ENCODE data around the gene EDIL3. TPM values are rescaled to one million over a fixed set of nuclear protein-coding genes. Genes with fewer than 3 reads are reported as not detected.

Gene EDIL3
- total and polyA plus RNA-seq, 2 of the 8 experiments (the other 6 are each of a cell fraction or from before 2014, with no cell fraction given): 14.7 to 47.2 TPM

DNA sequence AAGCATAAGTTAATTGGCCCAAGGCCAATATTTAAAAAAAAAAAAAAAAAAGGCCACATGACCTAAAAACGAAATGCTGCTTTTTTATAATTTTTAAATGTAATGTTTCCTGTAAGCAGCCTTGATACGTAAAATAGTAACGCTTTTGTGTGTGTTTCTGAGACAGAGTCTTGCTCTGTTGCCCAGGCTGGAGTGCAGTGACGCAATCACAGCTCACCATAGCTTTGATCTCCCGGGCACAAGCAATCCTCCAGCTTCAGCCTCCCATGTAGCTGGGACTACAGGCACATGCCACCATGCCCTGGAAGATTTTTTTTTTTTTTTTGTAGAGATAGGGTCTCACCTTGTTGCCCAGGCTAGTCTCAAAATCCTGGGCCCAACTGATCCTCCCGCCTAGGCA is 179.9 kb downstream of the EDIL3 start:
- Histone ChIP-seq H2AK5ac (ENCODE audit: low read depth, low read length) (no peak overlapping the region), H2BK120ac (replicated peaks; ENCODE audit: low read depth, low read length) (no peak overlapping the region), H2BK12ac (ENCODE audit: low read depth, low read length) (no peak overlapping the region), H4K8ac (ENCODE audit: extremely low read depth, insufficient read depth, low read length) (no peak overlapping the region), H3K27ac (ENCODE audit: low read depth, low read length) (no peak overlapping the region), H2BK20ac (ENCODE audit: low read length) (no peak overlapping the region), H3K23ac (ENCODE audit: insufficient read length) (no peak overlapping the region), H3K4me1 (replicated peaks in 1 of 4; ENCODE audit: control insufficient read depth in 3 of 4, insufficient read depth in 4 of 4, low read length in 3 of 4) (no peaks in the 10 kb centered on the region), H3K23me2 (ENCODE audit: low read depth, low read length) (no peaks in the 10 kb centered on the region), H3K9me3 (ENCODE audit: insufficient read depth in 2 of 2, low read depth in 1 of 2, low read length in 1 of 2) (no peaks in the 10 kb centered on the region), H3K27me3 (replicated peaks in 1 of 4; ENCODE audit: control insufficient read depth in 3 of 4, extremely low read depth in 1 of 4, insufficient read depth in 3 of 4, low read length in 3 of 4) (no peaks in the 10 kb centered on the region), H3K4me3 (ENCODE audit: extremely low read depth in 1 of 4, insufficient read depth in 2 of 4, low read depth in 3 of 4, low read length in 4 of 4) (no peak overlapping the region), H3K56ac (replicated peaks; ENCODE audit: insufficient read length, low read depth, low read length) (no peak overlapping the region), H2BK15ac (ENCODE audit: low read length) (no peak overlapping the region), H3K36me3 (ENCODE audit: control insufficient read depth in 2 of 4, insufficient read depth in 4 of 4, low read length in 3 of 4) (no peaks in the 10 kb centered on the region), H3K4me2 (ENCODE audit: insufficient read depth in 1 of 2, low read depth in 2 of 2, low read length in 2 of 2) (no peak overlapping the region), H3K18ac (ENCODE audit: extremely low read depth, low read length) (no peak overlapping the region), H2BK5ac (ENCODE audit: low read depth, low read length) (no peak overlapping the region), H3K79me2 (ENCODE audit: control insufficient read depth in 1 of 2, insufficient read depth in 2 of 2, low read length in 2 of 2) (no peaks in the 10 kb centered on the region), H3K9ac (replicated peaks in 1 of 4; ENCODE audit: extremely low read depth in 1 of 4, low read depth in 3 of 4, low read length in 3 of 4) (no peak overlapping the region), H4K5ac (ENCODE audit: insufficient read length, low read depth, low read length) (no peak overlapping the region), H3K79me1 (ENCODE audit: low read depth, low read length) (no peaks in the 10 kb centered on the region), H2AFZ (ENCODE audit: low read length) (no peak overlapping the region), H4K91ac (replicated peaks; ENCODE audit: insufficient read length, low read length) (no peak overlapping the region), H3K14ac (ENCODE audit: insufficient read length) (no peak overlapping the region), H3K4ac (replicated peaks; ENCODE audit: insufficient read length, low read depth, low read length) (no peak overlapping the region), H4K20me1 (replicated peaks in 1 of 2; ENCODE audit: control insufficient read depth in 1 of 2, insufficient read depth in 2 of 2, low read length in 2 of 2) (no peaks in the 10 kb centered on the region)
- ChIA-PET CTCF (ENCODE audit: partially characterized antibody) (no interaction called here), POLR2A (ENCODE audit: partially characterized antibody) (no interaction called here)
- FAIRE-seq: no peak
- TF ChIP-seq CEBPB (IDR thresholded peaks at IDR 0.05; ENCODE audit: low read depth, low read length) (peak; percentile 77), TAF7 (optimal IDR thresholded peaks at IDR 0.05; ENCODE audit: borderline replicate concordance, low read depth, low read length) (no peak)
- WGBS, 2 experiments (ENCODE audit: extremely low coverage in 1 of 2, insufficient coverage in 1 of 2, insufficient read length in 1 of 2, insufficient replicate concordance in 2 of 2, low coverage in 1 of 2, low lambda C conversion rate in 2 of 2, missing lambda C conversion rate in 1 of 2): 64% methylated on average over 6 of the region's 6 CpGs; no CpG with 5 or more reads in 1 of the 2 experiments
- DNase-seq (ENCODE audit: low read depth in 1 of 2, low spot score in 2 of 2): no peak

All from H1 (cell line).